H9 (cell line): ENCODE results near the gene NTRK2. TPM values are rescaled to one million over a fixed set of nuclear protein-coding genes. Genes with fewer than 3 reads are reported as not detected.

Source experiments
- DNase-seq: peaks from one replicate; pipeline ENCODE4 v3.0.0-alpha.2; 2017
- H2AFZ ChIP-seq: one replicate; pipeline ENCODE4 v1.6.1; 2013; ENCODE audit warnings: mild to moderate bottlenecking, low read length, control low read depth, moderate library complexity
- H2AK5ac ChIP-seq: 2 replicates; pipeline ENCODE4 v1.6.1; 2013; ENCODE audit warnings: low read length, control low read depth, mixed read lengths; ENCODE audit not compliant: insufficient read length
- H2BK120ac ChIP-seq: one replicate; pipeline ENCODE4 v1.6.1; 2013; ENCODE audit warnings: low read depth, mild to moderate bottlenecking, low read length, control low read depth, inconsistent platforms; ENCODE audit not compliant: poor library complexity, severe bottlenecking
- H2BK12ac ChIP-seq: 2 replicates; pipeline ENCODE4 v1.6.1; 2013; ENCODE audit warnings: low read length, control low read depth, mixed read lengths, low read depth; ENCODE audit not compliant: insufficient read length
- H2BK15ac ChIP-seq: 2 replicates; pipeline ENCODE4 v1.6.1; 2013; ENCODE audit warnings: low read depth, low read length, control low read depth
- H2BK20ac ChIP-seq: one replicate; pipeline ENCODE4 v1.6.1; 2013; ENCODE audit warnings: low read depth, mild to moderate bottlenecking, low read length, control low read depth, inconsistent platforms; ENCODE audit not compliant: poor library complexity, severe bottlenecking
- H2BK5ac ChIP-seq: 2 replicates; pipeline ENCODE4 v1.6.1; 2013; ENCODE audit warnings: low read length, control low read depth, mixed read lengths; ENCODE audit not compliant: insufficient read length
- H3K14ac ChIP-seq: 2 replicates; pipeline ENCODE4 v1.6.1; 2013; ENCODE audit warnings: low read length, control low read depth; ENCODE audit not compliant: insufficient read depth
- H3K18ac ChIP-seq: 2 replicates; pipeline ENCODE4 v1.6.1; 2013; ENCODE audit warnings: low read depth, mild to moderate bottlenecking, mixed read lengths, low read length, control low read depth; ENCODE audit not compliant: insufficient read length
- H3K23ac ChIP-seq: 2 replicates; pipeline ENCODE4 v1.6.1; 2013; ENCODE audit warnings: low read length, control low read depth, mixed read lengths, low read depth; ENCODE audit not compliant: insufficient read length
- H3K23me2 ChIP-seq: 2 replicates; pipeline ENCODE4 v1.6.1; 2013; ENCODE audit warnings: low read depth, mild to moderate bottlenecking, mixed read lengths, low read length, control low read depth; ENCODE audit not compliant: insufficient read length, poor library complexity, severe bottlenecking
- H3K27ac ChIP-seq: 2 replicates; pipeline ENCODE4 v1.5.1; 2013; ENCODE audit warnings: low read length, control low read depth, mixed read lengths, low read depth; ENCODE audit not compliant: insufficient read length
- H3K27me3 ChIP-seq: 2 replicates; pipeline ENCODE4 v1.6.1; 2013; ENCODE audit warnings: low read length, control low read depth, inconsistent platforms; ENCODE audit not compliant: insufficient read depth
- H3K4ac ChIP-seq: 2 replicates; pipeline ENCODE4 v1.6.1; 2013; ENCODE audit warnings: low read depth, mild to moderate bottlenecking, control low read depth, inconsistent platforms, low read length, moderate library complexity
- H3K4me1 ChIP-seq: 2 replicates; pipeline ENCODE4 v1.6.1; 2013; ENCODE audit warnings: low read length, control low read depth, inconsistent platforms; ENCODE audit not compliant: insufficient read depth
- H3K4me2 ChIP-seq: 2 replicates; pipeline ENCODE4 v1.6.1; 2013; ENCODE audit warnings: low read length, control low read depth, mixed read lengths; ENCODE audit not compliant: insufficient read length, insufficient read depth
- H3K56ac ChIP-seq: 2 replicates; pipeline ENCODE4 v1.6.1; 2013; ENCODE audit warnings: low read depth, mild to moderate bottlenecking, mixed read lengths, low read length, control low read depth; ENCODE audit not compliant: insufficient read length
- H3K79me1 ChIP-seq: 2 replicates; pipeline ENCODE4 v1.6.1; 2013; ENCODE audit warnings: low read depth, mild to moderate bottlenecking, moderate library complexity, low read length, control low read depth, inconsistent platforms; ENCODE audit not compliant: insufficient read depth, poor library complexity, severe bottlenecking
- H3K79me2 ChIP-seq: 2 replicates; pipeline ENCODE4 v1.6.1; 2013; ENCODE audit warnings: low read length, control low read depth, inconsistent platforms; ENCODE audit not compliant: insufficient read depth
- H3K9ac ChIP-seq: 2 replicates; pipeline ENCODE4 v1.6.1; 2013; ENCODE audit warnings: low read length, control low read depth, mixed read lengths; ENCODE audit not compliant: insufficient read length; ENCODE audit errors: extremely low read depth
- H3K9me3 ChIP-seq: one replicate; pipeline ENCODE4 v1.6.1; 2013; ENCODE audit warnings: low read depth, low read length, inconsistent platforms; ENCODE audit not compliant: control insufficient read depth
- H3T11ph ChIP-seq: one replicate; pipeline ENCODE4 v1.6.1; 2013; ENCODE audit warnings: mild to moderate bottlenecking, low read length, control low read depth, inconsistent platforms
- H4K20me1 ChIP-seq: one replicate; pipeline ENCODE4 v1.6.1; 2013; ENCODE audit not compliant: control insufficient read depth, insufficient read length, insufficient read depth
- H4K5ac ChIP-seq: 2 replicates; pipeline ENCODE4 v1.6.1; 2013; ENCODE audit warnings: low read depth, mild to moderate bottlenecking, mixed read lengths, low read length, control low read depth; ENCODE audit not compliant: insufficient read length
- H4K8ac ChIP-seq: replicated peaks from 2 replicates; pipeline ENCODE4 v1.6.1; 2013; ENCODE audit warnings: low read length, control low read depth, mixed read lengths, low read depth; ENCODE audit not compliant: insufficient read length
- H4K91ac ChIP-seq: 2 replicates; pipeline ENCODE4 v1.6.1; 2013; ENCODE audit warnings: low read depth, mild to moderate bottlenecking, moderate library complexity, mixed read lengths, low read length, control low read depth; ENCODE audit not compliant: insufficient read length
- H3K27ac Mint-ChIP-seq, 3 experiments: 2 replicates in 2 of 3; 3 replicates in 1 of 3; pipeline ENCODE4 v1.8.0; 2020 to 2021; ENCODE audit warnings: mixed read lengths in 3 of 3, mild to moderate bottlenecking in 1 of 3, moderate library complexity in 1 of 3
- H3K27me3 Mint-ChIP-seq: 2 replicates; pipeline ENCODE4 v1.8.0; 2021; ENCODE audit warnings: low read depth, mild to moderate bottlenecking, moderate library complexity, mixed read lengths
- H3K36me3 Mint-ChIP-seq, 3 experiments: 2 replicates in 2 of 3; 3 replicates in 1 of 3; pipeline ENCODE4 v1.8.0; 2020 to 2021; ENCODE audit warnings: low read depth in 3 of 3, mixed read lengths in 3 of 3; ENCODE audit not compliant: insufficient read depth in 1 of 3
- H3K4me1 Mint-ChIP-seq, 2 experiments: 2 replicates each; pipeline ENCODE4 v1.8.0; 2020; ENCODE audit warnings: mixed read lengths in 2 of 2
- H3K4me3 Mint-ChIP-seq, 2 experiments: 2 replicates in 1 of 2; 3 replicates in 1 of 2; pipeline ENCODE4 v1.8.0; 2020 to 2021; ENCODE audit warnings: mild to moderate bottlenecking in 2 of 2, mixed read lengths in 2 of 2, moderate library complexity in 1 of 2
- H3K9me3 Mint-ChIP-seq, 2 experiments: 2 replicates in 1 of 2; 3 replicates in 1 of 2; pipeline ENCODE4 v1.8.0; 2020; ENCODE audit warnings: mild to moderate bottlenecking in 2 of 2, mixed read lengths in 2 of 2, moderate library complexity in 1 of 2
- CTCF ChIP-seq: fragments of 200-600 bp; sonication (generic); conservative IDR thresholded peaks from 3 replicates; pipeline ENCODE4 v1.8.0; 2021; ENCODE audit warnings: antibody characterized with exemption, mild to moderate bottlenecking
- WGBS: extraction: QIAGEN DNeasy Blood & Tissue Kit; methylation state at CpG from one replicate; pipeline ENCODE4 v1.1.7; 2013; ENCODE audit warnings: missing lambda C conversion rate, low lambda C conversion rate, mixed read lengths; ENCODE audit not compliant: insufficient read length; ENCODE audit errors: extremely low coverage; 5-methylcytosine and 5-hydroxymethylcytosine counted together
- total RNA-seq: library from RNA; stranded (reverse); gene quantifications from 2 replicates; pipeline ENCODE4 v1.2.1, GENCODE V29; 2021

NTRK2 gene
- total RNA-seq, 1 experiment from 2014 or later = 0.02 TPM

GRCh38 chr9:84858364-84858763, 188.8 kb downstream of the NTRK2 start:
- DNase-seq = no peak
- H2AK5ac ChIP-seq = no peak overlapping the region
- H3K27ac Mint-ChIP-seq = no peak overlapping the region
- no peaks in the 10 kb centered on the region for H3K79me1 ChIP-seq
- H4K20me1 ChIP-seq = no peaks in the 10 kb centered on the region
- peaks cover 65 to 72% of the 10 kb centered on the region in 2 experiments for H3K4me1 Mint-ChIP-seq
- no peak overlapping the region for H3K27ac ChIP-seq
- H3K23ac ChIP-seq = no peak overlapping the region
- H3K9me3 Mint-ChIP-seq = no peaks in the 10 kb centered on the region; a peak in 1 of 5 replicates
- no peak overlapping the region for H3K4me3 Mint-ChIP-seq
- no CpG with 5 or more reads among the region's 6 CpGs for WGBS
- H2BK15ac ChIP-seq = no peak overlapping the region
- no peak overlapping the region for H3K9ac ChIP-seq
- no peak overlapping the region for H4K91ac ChIP-seq
- H3T11ph ChIP-seq = no peak overlapping the region
- H2BK12ac ChIP-seq = no peak overlapping the region
- no peak overlapping the region for H2BK5ac ChIP-seq
- no peak overlapping the region for H4K5ac ChIP-seq
- peaks cover 14% of the 10 kb centered on the region; the same call in 1 of the 2 replicates for H3K4me1 ChIP-seq
- TF ChIP-seq CTCF = no peak
- H3K23me2 ChIP-seq = no peaks in the 10 kb centered on the region
- H3K18ac ChIP-seq = no peak overlapping the region
- H3K4me2 ChIP-seq = no peak overlapping the region
- no peak overlapping the region for H2BK20ac ChIP-seq
- H2AFZ ChIP-seq = no peak overlapping the region
- H3K36me3 Mint-ChIP-seq = no peaks in the 10 kb centered on the region; a peak in 2 of 7 replicates
- H4K8ac ChIP-seq = no peak overlapping the region
- H3K27me3 ChIP-seq = no peaks in the 10 kb centered on the region
- no peaks in the 10 kb centered on the region; the same call in 1 of the 2 replicates for H3K27me3 Mint-ChIP-seq
- no peak overlapping the region for H3K14ac ChIP-seq
- H3K56ac ChIP-seq = no peak overlapping the region
- H2BK120ac ChIP-seq = no peak overlapping the region
- H3K9me3 ChIP-seq = no peaks in the 10 kb centered on the region
- H3K79me2 ChIP-seq = no peaks in the 10 kb centered on the region
- H3K4ac ChIP-seq = no peak overlapping the region
